CD4-positive, alpha-beta T cell (primary cell): ENCODE results near the gene TMBIM1. TPM values are rescaled to one million over a fixed set of nuclear protein-coding genes. Genes with fewer than 3 reads are reported as not detected.
A peak's percentile ranks its signal among the peaks of the same experiment; 100 is the strongest.

Source experiments
- ATAC-seq: fragments of 200-7000 bp; cut with Tn5 transposase; one replicate; pipeline ENCODE4 v1.10.0; 2022; ENCODE audit warnings: mild to moderate bottlenecking; ENCODE audit not compliant: poor library complexity
- CTCF ChIA-PET: fragments of 350-600 bp; sonication (Branson Sonifier 250); formaldehyde crosslinking; loops from one replicate; lab custom pipeline; 2021; ENCODE audit warnings: antibody characterized with exemption, inconsistent platforms; lab: Charles Lee
- POLR2A ChIA-PET: fragments of 350-600 bp; sonication (Branson Sonifier 250); formaldehyde crosslinking; loops from one replicate; lab custom pipeline; 2021; ENCODE audit warnings: antibody characterized with exemption, inconsistent platforms; lab: Charles Lee
- DNase-seq, 14 experiments: peaks; one replicate each; pipeline ENCODE4 v3.0.0-alpha.2; 2013 to 2020; ENCODE audit warnings: mixed read lengths in 2 of 14
- H3K27ac ChIP-seq, 2 donors: one replicate each; pipeline versions ENCODE4 v1.5.1 to v1.7.0; 2013; ENCODE audit warnings: low read length in 2 of 2, low read depth in 1 of 2, mild to moderate bottlenecking in 1 of 2
- H3K27me3 ChIP-seq, 2 experiments: 1 replicate in 1 of 2; 2 replicates in 1 of 2; pipeline versions ENCODE4 v1.6.1 to v1.7.0; 2013; ENCODE audit warnings: low read length in 2 of 2, control low read depth in 1 of 2, mild to moderate bottlenecking in 1 of 2, moderate library complexity in 1 of 2; ENCODE audit not compliant: insufficient read depth in 2 of 2, control insufficient read depth in 1 of 2
- H3K36me3 ChIP-seq: one replicate; pipeline ENCODE4 v1.6.1; 2013; ENCODE audit warnings: low read length, control low read depth; ENCODE audit not compliant: insufficient read depth
- H3K4me1 ChIP-seq: one replicate; pipeline ENCODE4 v1.6.1; 2013; ENCODE audit warnings: low read length, control low read depth; ENCODE audit not compliant: insufficient read depth
- H3K4me3 ChIP-seq: one replicate; pipeline ENCODE4 v1.5.1; 2013; ENCODE audit warnings: mild to moderate bottlenecking, low read length, moderate library complexity
- H3K9me3 ChIP-seq, 2 experiments: 1 replicate in 1 of 2; 2 replicates in 1 of 2; pipeline versions ENCODE4 v1.6.1 to v1.7.0; 2013; ENCODE audit warnings: low read length in 2 of 2, mild to moderate bottlenecking in 2 of 2, control low read depth in 1 of 2, moderate library complexity in 1 of 2; ENCODE audit not compliant: control insufficient read depth in 1 of 2, insufficient read depth in 1 of 2
- H3K27ac Mint-ChIP-seq: one replicate; pipeline ENCODE4 v1.8.0; 2020; ENCODE audit warnings: mixed read lengths
- H3K27me3 Mint-ChIP-seq: one replicate; pipeline ENCODE4 v1.8.0; 2021; ENCODE audit warnings: mixed read lengths
- H3K36me3 Mint-ChIP-seq: one replicate; pipeline ENCODE4 v1.8.0; 2021; ENCODE audit warnings: low read depth, mixed read lengths
- H3K4me1 Mint-ChIP-seq: one replicate; pipeline ENCODE4 v1.8.0; 2021; ENCODE audit warnings: low read depth, mixed read lengths
- H3K4me3 Mint-ChIP-seq: one replicate; pipeline ENCODE4 v1.8.0; 2020; ENCODE audit warnings: mild to moderate bottlenecking, mixed read lengths
- H3K9me3 Mint-ChIP-seq: one replicate; pipeline ENCODE4 v1.8.0; 2020; ENCODE audit warnings: mixed read lengths
- intact Hi-C, 2 experiments: fragments of 100-400 bp; cut with DNase I in 1 of 2; cut with micrococcal nuclease in 1 of 2; formaldehyde crosslinking; loops; one replicate each; pipeline versions ENCODE4 v1.15.1 to v1.9.0; 2023 to 2025; cut with DNase I, micrococcal nuclease
- total RNA-seq, 174 experiments: library from RNA in 2 of 174; stranded (reverse) in 2 of 174; gene quantifications; one replicate each; pipeline ENCODE4 v1.2.3 and lab custom pipeline; 2021 to 2026
- TF ChIP-seq, protein P1 (sequence below): fragments of 200-600 bp; IDR thresholded peaks from one replicate; pipeline ENCODE4 v1.8.0; 2022; ENCODE audit warnings: antibody characterized with exemption, mild to moderate bottlenecking

Gene TMBIM1
- total RNA-seq, 2 experiments from 2014 or later: 99.2 to 102 TPM

DNA sequence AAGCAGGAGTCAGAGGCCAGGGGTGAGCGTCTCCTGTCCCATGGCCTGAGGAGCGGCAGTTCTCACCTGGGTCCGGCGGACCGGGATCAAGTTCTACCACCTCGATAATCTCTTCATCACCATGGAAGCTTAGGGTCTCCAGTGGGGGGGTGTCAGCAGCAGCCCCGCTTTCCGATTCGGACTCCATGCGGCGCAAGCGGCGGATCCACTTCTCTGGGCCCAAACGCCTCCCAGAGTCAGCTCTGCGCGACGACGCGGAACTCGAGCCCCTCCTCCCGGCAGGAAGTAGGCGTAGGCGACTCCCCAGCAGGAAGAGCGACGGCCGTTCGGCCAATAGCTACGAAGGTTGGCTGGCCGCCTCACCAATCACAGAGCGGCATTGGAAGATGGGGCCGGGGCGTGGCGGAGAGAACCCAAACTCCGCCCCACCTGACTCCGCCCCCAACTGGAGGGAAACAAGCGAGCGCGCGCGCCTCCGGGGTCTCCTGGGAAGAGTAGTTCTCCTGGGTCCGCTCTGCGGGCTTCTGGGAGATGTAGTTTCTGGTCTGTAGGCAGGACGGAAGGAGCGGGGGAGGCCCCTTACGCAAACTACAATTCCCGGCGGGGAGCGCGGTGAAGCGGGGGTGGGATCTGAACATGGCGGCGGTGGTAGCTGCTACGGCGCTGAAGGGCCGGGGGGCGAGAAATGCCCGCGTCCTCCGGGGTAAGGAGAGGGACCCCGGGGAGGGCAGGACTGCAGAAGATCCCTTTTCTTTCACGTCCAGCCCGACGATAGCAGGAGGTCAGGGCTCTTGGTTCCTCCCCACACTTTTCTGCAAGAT is 22.2 kb downstream of the TMBIM1 start, which contains the start of the genes AAMP and PNKD:
Gene AAMP, minus strand, starts transcription at position 238 of the 821 bp plus-strand sequence. Its CDS starts 51 bp downstream, at position 187.
Gene PNKD, plus strand, starts transcription at position 620 of the 821 bp plus-strand sequence. Its CDS starts 17 bp downstream, at position 637.
- ChIA-PET CTCF (interaction anchor here (0.7 to 6.5 kb wide), 16 partner anchors 11 to 441 kb away, joined by 3 to 68 read pairs (median 4); partner anchors contain the start of genes CATIP, TMBIM1, TTLL4 and USP37), POLR2A (interaction anchor here (0.8 to 8.0 kb wide), 26 partner anchors 9 to 1118 kb away, joined by 3 to 221 read pairs (median 6); partner anchors contain the start of genes ARPC2, BCS1L, CATIP and CTDSP1)
- Mint-ChIP-seq H3K27ac (peak within 1 kb of the TSS; percentile 78), H3K9me3 (no peaks in the 10 kb centered on the region), H3K4me3 (peak within 1 kb of the TSS; percentile 88), H3K36me3 (peaks cover 60% of the 10 kb centered on the region), H3K27me3 (no peaks in the 10 kb centered on the region), H3K4me1 (peaks cover 54% of the 10 kb centered on the region)
- peaks cover 48% of the 10 kb centered on the region for H3K36me3 ChIP-seq
- intact Hi-C loops: loop anchor here (1.0 to 5.0 kb wide), 5 partner anchors 53 to 387 kb away; partner anchors contain the start of genes ARPC2 (in 2 of the 2), CNOT9 (in 2 of the 2), USP37 (in 2 of the 2) and BCS1L (in 1 of the 2)
- peak within 1 kb of the TSS; percentile 69 to 80 for H3K27ac ChIP-seq
- no peaks in the 10 kb centered on the region for H3K27me3 ChIP-seq
- H3K4me1 ChIP-seq: peaks cover 65% of the 10 kb centered on the region
- H3K9me3 ChIP-seq: no peaks in the 10 kb centered on the region
- TF ChIP-seq, protein P1, sequence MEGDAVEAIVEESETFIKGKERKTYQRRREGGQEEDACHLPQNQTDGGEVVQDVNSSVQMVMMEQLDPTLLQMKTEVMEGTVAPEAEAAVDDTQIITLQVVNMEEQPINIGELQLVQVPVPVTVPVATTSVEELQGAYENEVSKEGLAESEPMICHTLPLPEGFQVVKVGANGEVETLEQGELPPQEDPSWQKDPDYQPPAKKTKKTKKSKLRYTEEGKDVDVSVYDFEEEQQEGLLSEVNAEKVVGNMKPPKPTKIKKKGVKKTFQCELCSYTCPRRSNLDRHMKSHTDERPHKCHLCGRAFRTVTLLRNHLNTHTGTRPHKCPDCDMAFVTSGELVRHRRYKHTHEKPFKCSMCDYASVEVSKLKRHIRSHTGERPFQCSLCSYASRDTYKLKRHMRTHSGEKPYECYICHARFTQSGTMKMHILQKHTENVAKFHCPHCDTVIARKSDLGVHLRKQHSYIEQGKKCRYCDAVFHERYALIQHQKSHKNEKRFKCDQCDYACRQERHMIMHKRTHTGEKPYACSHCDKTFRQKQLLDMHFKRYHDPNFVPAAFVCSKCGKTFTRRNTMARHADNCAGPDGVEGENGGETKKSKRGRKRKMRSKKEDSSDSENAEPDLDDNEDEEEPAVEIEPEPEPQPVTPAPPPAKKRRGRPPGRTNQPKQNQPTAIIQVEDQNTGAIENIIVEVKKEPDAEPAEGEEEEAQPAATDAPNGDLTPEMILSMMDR: peak; percentile 22
- peak; percentile 100 for DNase-seq
- H3K4me3 ChIP-seq: peak within 1 kb of the TSS; percentile 93
- ATAC-seq: peak; percentile 90

DNA sequence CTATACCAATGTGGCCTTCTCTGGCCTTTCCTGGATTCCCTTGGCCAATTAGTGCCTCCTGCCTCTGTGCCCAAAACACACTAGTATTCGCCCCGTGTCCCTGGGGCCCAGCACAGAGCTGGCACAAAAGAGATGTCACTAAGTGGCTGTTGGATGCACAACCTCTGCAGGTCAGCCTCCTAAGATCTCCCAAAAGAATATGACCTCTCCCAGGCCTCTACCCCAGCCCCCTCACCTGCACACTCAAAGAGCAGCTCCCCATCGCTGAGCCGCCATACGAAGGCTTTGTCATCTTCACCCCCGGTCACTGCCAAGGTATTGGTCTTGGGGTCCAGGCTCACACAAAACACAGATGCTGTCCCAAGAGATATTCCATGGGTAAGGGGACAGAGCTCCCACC is 25.0 kb downstream of the TMBIM1 start:
- TF ChIP-seq, protein P1: no peak
- POLR2A ChIA-PET: interaction anchor here (1.4 kb wide), 1 partner anchor 19 kb away, joined by 3 read pairs; no protein-coding TSS in a partner anchor
- H3K27ac ChIP-seq: no peak overlapping the region
- H3K27me3 ChIP-seq: no peaks in the 10 kb centered on the region
- H3K4me3 ChIP-seq: no peak overlapping the region
- H3K36me3 ChIP-seq: peaks cover 52% of the 10 kb centered on the region
- no peaks in the 10 kb centered on the region for H3K9me3 ChIP-seq
- peak overlapping the region; percentile 39 for H3K27ac Mint-ChIP-seq
- no peaks in the 10 kb centered on the region for H3K9me3 Mint-ChIP-seq
- intact Hi-C loops: no loop called here
- H3K36me3 Mint-ChIP-seq: peaks cover 50% of the 10 kb centered on the region
- peak overlapping the region; percentile 62 for H3K4me3 Mint-ChIP-seq
- DNase-seq: no peak
- peaks cover 40% of the 10 kb centered on the region for H3K4me1 Mint-ChIP-seq
- H3K4me1 ChIP-seq: peaks cover 61% of the 10 kb centered on the region
- H3K27me3 Mint-ChIP-seq: no peaks in the 10 kb centered on the region
- CTCF ChIA-PET: interaction anchor here (0.9 kb wide), 1 partner anchor 25 kb away, joined by 3 read pairs; the partner anchor contains the start of gene TMBIM1
- no peak for ATAC-seq

DNA sequence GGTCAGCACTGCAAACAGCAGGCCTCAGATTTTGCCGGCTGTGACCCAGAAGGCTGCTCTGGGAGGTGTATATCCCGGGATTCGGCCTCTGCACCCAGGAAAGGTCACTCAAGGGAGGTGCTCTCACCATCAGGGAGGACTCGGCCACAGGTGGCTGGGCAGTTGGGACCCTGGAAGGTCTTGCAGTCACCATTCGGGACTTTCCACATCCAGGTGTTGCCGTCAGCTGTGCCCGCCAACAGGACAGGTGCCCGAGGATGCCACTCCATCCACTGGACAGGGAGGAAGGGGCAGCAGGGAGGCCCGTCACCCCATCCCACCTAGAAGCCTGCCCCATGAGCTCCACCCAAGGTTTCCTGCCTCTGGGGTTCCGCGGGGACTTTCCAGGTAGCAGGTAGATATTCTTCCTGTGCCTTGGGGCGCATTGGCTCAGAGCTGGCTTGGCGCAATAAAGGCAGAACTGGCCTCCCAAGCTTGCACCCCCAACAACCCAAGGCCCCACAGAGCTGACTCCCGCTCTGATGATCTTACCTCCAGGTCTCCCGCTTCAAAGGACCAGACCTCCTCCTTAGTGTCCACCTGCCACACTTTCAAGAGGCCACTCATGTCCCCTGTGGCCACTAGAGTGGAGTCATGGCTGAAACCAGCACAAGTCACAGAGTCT is 25.9 kb downstream of the TMBIM1 start:
- ChIA-PET POLR2A (interaction anchor here (1.4 kb wide), 1 partner anchor 20 kb away, joined by 3 read pairs; no protein-coding TSS in a partner anchor), CTCF (interaction anchor here (0.9 kb wide), 1 partner anchor 26 kb away, joined by 3 read pairs; the partner anchor contains the start of gene TMBIM1)
- intact Hi-C loops: no loop called here
- no peak overlapping the region for H3K27ac ChIP-seq
- TF ChIP-seq, protein P1: no peak
- H3K4me3 Mint-ChIP-seq: no peak overlapping the region
- H3K36me3 ChIP-seq: peaks cover 49% of the 10 kb centered on the region
- H3K9me3 Mint-ChIP-seq: no peaks in the 10 kb centered on the region
- peaks cover 50% of the 10 kb centered on the region for H3K36me3 Mint-ChIP-seq
- H3K4me3 ChIP-seq: no peak overlapping the region
- H3K27ac Mint-ChIP-seq: no peak overlapping the region
- ATAC-seq (no peak), DNase-seq (no peak)
- H3K9me3 ChIP-seq: no peaks in the 10 kb centered on the region
- H3K4me1 Mint-ChIP-seq: peaks cover 31% of the 10 kb centered on the region
- no peaks in the 10 kb centered on the region for H3K27me3 ChIP-seq
- no peaks in the 10 kb centered on the region for H3K27me3 Mint-ChIP-seq
- H3K4me1 ChIP-seq: peaks cover 54% of the 10 kb centered on the region
